HG03025 (cell line): Measurements from ENCODE around the gene TEPSIN.

Source experiments
- ATAC-seq: cut with Tn5 transposase; IDR thresholded peaks from one replicate; pipeline ENCODE4 v1.9.1; 2021; ENCODE audit warnings: mild to moderate bottlenecking, moderate library complexity; ENCODE audit not compliant: unreplicated experiment, low FRiP score

The TEPSIN gene

DNA sequence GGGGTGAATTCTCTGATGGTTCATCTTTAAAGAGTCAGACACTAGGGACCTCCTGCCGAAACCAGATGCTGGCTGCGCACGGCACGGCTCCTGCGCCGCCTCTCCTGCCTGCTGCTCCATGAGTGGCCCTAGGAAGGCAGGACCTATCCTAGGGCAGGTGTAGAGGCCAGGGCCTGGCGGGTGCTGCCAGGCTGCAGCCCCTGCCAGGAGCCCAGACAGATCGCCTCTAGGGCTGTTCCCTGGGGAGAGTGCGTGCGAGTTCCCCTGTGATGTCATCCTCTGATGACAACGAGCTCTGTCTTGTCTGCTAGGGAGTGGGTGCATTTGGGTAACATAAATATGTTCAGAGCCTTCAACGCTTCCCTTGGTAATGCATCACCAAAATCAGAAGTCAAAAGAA lies 32.4 kb upstream of the TEPSIN start:
- no peak for ATAC-seq

DNA sequence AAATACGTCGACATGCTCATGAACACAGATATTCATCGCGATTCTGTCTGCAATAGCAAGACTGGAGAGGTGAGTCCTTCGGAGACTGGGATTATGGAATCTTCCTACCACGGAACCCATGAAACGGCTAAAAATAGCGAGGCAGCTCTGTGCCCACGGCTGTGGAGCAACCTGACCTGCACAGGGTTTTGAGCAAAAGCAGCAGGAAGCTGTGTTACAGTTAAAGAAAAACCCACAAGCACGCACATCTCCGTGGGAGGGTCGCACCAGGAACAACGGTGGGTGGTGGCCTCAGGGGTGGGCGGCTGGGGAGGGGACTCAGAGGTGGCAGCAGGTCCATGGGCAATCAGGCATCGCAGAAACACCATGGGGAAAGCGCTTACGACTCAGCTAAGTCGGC lies 31.4 kb upstream of the TEPSIN start:
- ATAC-seq: no peak

DNA sequence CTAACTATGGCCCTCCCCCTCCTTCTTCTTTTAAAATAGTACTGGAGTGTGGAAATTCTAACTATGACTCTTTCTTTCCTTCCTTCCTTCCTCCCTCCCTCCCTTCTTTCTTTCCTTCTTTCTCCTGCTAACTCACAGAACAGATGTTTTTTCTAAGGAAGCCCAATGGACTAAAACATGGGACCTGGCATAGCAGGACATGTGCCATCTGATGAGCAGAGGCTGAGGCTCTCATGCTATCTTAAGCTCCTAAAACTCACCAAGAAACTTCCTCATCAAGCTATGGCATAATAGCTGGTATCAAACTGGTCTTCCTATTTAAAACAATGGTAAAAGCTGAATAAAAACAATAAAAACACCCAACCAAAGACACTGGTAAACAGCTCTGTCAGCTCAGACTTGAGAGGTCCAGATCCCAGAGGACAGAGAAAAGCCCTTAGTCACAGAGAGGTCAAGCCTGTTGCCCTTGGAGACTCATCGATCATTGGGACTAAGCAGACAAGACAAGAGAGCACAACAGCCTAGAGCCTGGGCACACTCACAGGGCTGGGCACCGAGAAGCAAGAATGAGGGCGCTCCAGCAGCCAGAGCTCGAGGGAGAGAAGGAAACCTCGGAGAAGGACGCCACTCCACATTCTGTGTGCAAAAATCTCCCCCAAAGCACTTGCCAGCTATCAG lies 28.7 kb upstream of the TEPSIN start:
- ATAC-seq: no peak

DNA sequence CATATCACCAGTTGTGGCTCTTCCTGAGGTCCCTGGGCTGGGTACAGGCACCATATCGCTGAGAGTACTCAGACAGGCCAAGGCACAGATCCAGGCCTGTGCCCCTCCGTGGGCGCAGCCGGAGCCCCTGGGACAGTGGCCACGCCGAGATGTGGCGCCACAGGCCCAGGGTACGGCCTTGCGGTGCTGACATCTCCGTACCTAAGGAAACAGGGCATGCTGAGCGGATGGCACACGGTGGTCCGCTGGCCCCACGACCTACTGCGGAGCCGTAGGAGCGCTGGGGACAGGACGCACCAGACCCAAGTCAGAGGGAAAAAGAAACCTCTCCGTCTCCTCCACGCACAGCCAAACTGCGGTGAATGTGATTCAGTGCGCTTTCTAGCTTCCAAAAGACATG lies 26.7 kb upstream of the TEPSIN start:
- no peak for ATAC-seq

DNA sequence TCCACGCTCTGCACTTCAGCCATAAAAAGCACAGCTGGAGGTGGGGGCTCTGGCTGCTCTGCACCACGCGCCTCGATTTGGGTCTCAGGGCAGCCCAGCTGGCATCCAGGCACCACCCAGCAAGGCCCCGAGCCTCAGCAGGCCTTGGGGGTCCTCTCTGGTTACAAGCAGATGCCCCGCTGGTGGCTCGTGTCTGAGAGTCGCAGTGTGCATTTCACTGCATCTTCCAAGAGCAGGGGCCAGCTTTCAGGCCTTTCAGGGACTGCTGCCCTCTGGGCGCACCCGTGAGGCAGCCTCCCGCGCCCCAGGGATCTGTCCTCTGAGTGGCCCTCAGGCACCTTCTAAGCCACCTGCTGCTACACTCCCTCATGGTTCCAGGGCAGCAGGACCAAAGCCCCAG lies 25.8 kb upstream of the TEPSIN start:
- no peak for ATAC-seq

DNA sequence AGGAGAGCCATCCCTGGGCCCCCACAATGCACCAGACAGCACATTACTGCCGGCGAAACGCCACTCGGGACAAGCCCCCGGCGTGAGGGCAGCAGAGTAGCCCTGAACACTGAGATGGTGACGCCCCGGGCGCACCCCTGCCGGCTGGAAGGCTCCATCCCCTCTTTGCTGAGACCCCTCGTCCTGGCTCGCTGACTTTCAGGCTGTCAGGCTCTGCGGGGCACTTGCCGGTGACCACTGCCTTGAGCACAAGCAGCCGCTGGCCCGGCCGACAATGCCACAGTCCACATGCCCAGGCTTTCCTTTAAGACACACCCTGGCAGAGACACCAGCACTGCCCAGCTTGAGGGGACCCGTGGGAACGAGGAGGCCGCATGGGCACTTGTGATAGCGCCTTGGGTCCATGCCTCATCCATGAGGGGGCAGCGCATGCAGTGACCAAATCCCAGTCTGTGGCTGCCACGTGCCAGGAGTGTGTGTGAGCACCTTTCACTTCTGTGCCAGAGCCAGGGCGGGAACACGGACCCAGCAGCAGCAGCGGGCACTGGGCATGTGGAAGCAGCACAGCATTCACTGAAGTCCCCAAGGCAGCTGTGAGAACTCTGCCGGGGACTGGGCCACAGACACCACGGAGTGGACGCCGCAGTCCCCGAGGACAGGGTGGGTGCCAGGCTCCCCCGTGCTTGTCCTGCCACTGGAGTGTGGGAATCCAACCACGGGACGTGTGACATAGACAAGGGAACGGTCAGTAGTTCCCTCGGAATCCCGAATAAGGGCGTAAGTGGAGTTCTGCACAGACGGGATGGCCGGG lies 24.7 kb upstream of the TEPSIN start:
- no peak for ATAC-seq

DNA sequence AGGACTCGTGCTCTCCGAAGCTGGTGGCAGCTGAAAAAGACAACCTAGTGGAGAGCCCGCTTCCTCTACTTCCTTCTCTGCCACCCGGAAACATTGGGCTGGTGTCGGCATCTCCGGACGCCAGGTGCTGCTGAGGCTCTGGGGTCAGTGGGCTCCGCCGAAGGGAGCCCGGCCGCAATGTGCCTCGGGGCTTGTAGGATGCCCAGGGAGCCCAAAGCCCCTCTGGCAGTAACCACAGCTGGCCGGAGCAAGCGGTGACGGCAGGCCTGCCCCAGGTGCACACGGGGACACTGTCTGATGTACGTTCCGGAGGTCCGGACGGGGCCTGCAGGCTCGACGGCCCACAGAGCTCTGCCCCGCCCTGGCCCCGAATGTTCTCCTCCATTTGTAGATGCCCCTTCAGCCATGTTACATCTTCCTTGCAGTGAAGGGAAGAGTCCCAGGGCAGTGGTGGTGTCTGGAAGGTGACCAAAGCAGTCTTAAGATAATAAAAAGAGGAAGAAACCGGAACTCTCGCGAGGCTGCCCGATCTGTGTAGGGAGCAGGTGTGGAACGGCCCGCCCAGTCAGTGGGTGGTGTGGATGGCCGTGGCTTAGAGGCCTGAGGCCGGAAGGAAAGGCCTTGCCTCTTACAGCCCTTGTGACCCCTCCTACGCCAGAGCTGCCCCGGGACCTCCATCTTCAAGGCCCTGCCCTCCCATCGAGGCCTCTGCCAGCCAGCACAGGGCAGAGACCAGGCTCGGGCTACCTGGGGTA lies 22.9 kb upstream of the TEPSIN start:
- ATAC-seq: no peak

DNA sequence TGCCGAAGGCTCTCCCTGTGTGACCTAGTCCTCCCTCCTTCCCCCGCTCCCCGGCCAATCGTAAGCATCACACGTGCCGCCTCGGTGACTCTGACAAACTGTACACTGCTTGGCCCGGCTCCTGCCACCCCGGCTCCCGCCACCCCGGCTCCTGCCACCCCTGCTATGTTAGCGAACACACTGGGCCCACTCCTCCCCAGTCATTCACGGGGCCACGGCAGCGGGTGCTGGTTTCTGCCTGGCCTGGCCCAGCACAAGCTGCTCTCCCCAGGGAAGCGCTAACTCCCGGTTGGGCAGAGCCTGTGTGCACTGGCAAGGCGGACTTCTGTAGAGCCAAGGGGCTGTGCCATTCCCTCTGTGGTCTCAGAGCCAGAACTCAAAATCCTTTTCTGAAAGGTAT lies 22.2 kb upstream of the TEPSIN start:
- no peak for ATAC-seq

DNA sequence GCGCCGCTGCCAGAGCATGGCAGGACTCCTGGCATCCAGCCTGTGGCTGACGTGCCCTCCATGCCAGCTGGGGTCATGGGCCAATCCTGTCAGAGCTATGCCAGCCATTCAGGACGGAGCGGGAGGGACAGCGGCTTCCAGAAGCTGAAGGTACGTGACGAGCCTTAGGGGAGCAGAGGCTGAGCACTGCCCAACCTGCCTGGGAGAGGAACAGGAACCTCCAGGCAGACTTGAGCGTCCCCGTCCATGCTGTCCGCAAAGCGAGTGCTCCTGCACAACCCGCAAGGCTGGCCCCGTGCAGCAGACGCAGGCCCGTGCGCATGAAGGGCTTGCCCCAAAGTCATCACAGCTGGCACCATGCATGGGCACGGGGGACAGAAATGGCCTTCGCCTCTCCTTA lies 21.8 kb upstream of the TEPSIN start:
- ATAC-seq: no peak

DNA sequence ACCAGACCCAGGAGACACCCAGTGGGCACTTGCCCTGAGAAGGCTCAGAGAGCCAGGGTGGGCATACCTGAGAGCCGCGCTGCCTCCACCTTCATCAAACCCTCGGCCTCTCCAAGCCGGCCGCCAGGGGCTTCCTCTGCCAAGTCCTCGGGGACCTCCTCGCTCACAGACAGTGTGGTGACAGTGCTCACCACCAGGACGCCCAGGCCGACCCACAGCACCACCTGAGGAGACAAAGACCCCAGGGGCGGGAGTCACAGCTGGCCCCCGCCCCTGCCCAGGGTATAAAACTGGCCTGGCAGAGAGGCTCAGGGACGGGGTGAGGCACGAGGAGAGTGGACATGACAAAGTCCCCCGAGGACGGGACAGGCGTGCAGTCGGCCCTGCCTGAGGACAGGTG lies 21.3 kb upstream of the TEPSIN start:
- no peak for ATAC-seq

DNA sequence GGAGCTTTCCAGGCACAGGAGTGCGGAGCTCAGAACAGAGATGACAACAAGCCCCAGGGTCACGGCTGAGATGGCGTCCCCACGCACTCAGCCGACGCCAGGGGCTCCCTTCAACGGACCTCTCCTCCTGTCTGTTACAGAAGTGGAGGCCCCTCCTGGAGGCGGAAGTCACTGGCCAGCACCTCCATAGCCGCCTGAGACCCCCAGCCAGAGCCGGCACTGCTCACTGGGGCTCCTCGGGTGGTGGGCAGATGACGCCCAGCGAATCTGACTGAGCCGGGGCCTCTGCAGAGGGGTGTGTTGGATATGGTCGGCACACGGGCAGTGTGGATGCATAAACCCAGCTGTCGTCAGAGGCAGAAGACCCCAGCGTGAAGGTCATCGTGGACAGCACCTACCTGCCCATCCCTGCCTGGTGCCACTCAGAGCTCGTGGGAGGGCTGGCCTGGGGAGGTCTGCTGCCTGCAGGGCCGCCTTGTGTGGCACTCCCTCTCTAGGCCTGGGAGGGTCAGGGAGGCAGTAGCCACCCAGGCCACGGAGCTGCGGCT lies 20.3 kb upstream of the TEPSIN start:
- ATAC-seq: no peak

DNA sequence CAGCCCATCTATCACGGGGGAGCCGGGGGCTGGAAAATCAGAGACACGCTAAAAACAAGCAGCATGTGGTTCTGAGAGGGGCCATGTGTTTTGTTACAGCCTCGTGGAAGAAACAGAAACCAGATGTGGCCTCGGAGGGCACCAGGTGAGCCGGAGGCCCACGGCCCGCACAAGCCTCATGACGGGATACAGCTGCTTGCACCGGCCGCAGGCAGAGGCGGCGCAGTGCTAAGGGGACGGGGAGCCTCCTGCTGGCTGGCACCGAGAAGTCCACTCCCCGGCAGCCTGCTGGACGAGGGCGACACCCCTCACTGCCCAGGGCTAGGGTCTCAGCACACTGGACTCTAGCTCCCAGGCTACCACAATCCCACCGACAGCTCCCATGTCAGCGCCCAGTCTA lies 19.4 kb upstream of the TEPSIN start:
- no peak for ATAC-seq

DNA sequence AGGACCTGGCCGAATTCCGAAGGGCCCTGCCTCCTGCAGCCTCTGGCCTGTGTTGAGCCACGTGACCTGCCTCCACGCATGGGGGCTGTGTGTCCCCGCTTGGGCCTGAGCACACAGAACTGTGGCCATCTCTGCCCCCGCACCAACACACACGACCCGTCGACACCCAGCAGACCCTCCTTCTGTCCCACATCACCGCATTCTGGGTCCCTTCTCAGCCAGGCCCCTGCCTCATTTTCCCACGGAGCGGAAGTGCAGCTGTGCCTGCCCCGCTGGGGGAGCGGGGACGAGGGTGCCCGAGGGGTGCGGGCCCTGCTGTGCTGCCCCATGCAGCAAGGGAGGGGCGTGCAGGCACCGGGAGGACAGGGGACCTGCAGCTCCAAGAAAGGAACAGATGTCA lies 18.7 kb upstream of the TEPSIN start:
- no peak for ATAC-seq

DNA sequence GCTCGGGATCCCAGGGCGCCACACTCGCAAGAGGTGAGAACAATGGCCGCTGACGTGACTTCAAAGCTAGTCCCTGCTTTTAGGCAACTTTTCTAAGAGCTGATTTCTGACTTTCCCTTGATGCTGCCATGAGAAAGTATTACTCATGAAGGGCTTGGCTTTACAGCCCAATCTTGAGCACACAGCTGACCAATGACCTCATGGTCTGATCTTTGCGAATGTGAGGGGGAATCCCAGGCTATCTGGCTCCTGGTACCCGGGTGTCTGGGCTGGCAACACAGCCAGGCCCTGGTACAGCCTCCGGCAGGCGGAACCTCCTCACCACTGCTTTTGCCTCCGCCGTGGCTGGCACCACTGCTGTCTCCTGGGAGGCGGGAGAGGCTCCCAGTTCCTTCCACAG lies 17.8 kb upstream of the TEPSIN start:
- no peak for ATAC-seq

DNA sequence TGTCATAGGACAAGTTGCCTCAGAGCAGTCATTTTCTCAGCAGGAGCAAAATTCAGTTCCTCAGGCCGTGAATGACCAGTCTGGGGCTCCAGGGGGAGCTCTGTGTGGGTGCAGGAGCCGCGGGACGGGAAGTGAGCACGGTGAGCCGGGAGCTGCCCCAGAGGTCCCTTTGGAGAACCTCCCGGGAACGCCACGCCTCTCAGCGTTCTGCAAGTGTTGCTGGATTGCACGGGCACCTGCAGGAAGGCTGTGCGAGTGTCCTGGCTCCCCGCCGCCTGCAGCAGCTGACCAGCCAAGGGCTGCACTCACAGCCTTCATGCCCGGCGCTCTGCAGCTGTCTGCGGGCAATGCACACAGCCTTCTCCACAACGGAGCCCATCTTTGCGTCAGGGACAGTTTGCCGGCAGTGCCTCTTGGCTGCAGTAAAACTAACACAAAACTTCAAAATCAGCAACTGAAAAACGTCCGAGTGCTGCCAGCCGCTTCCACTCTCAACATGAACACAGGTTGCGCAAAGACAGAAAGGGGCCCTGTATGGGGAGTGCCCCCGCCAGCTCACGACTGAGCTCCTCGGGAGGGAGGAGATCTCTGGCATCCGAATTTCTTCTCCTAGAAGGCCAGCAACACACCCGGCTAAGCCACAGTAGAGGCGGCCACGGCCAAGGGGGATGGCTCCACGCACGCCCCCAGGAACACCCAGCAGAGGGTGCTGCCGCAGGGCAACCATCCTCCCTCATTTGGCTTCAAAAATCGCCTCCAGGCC lies 16.3 kb upstream of the TEPSIN start:
- ATAC-seq: no peak

DNA sequence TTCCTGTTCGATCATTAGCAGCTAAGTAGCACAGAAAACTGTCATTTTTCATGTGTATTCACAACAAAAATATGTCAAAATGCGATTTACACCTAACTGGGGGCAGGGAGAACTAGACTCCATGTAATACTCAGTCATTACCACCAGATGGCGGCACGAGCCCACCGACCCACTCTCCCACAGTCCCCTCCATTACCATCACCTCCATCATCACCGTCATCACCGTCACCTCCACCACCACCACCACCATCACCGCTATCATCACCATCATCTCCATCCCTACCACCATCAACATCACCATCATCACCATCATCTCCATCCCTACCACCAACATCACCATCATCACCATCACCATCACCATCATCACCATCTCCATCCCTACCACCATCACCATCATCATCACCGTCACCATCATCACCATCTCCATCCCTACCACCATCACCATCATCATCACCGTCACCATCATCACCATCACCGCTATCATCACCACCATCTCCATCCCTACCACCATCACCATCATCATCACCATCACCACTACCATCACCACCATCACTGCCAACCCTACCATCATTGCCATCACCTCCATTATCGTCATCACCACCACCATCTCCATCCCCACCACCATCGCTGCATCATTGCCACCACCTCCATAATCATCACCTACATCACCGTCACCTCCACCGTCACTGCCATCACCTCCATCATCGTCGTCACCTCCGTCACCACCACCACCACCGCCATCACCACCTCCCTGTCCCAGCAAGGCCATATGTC lies 14.7 kb upstream of the TEPSIN start:
- ATAC-seq: no peak

DNA sequence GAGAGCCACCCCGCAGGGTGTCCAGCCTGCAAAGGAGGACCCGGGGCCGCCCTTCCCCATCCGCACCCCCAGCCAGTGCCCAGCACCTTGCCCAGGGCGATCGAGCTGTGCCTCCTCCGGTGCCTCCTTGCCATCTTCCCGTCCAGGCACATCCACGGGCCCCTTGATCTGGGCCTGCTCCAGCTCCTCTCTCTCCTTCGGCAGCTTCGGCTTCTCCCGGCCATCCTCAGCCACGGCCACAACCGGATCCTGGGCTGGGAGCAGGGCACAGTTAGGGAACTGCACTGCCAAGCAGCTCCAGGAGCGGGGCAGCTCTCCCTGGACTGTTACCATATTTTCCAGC lies 14.1 kb upstream of the TEPSIN start:
- ATAC-seq: no peak

DNA sequence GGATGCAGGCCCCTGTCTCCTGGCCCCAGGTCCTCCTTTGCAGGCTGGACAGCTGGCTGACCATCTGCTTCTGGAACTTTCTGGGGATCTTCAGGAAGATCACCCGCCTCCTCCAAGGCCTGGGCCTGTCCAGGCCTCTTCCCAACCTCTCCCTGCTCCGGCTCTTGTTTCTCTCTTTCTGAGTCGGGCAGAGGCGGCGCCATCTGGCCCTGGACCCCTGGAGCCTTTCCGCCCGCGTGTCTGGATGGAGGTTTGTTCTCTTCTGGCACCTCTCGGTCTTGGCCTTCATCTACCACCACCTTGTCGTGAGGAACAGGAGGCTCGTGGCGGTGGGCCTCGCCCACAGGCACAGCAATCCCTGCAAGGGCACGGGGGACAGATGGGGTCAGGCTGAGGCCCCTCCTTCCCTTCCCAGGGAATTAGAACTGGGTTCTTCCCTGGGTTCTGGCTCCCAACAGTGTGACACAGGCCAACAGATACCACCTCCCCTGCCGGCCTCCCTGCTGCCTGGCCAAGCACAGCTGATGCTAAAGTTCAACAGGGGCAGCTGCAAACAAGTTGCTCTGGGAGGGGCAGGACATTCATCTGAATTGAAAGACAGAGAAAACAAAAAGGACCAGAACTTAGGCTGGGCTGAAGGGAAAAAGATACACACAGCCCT lies 13.6 kb upstream of the TEPSIN start:
- ATAC-seq: no peak

DNA sequence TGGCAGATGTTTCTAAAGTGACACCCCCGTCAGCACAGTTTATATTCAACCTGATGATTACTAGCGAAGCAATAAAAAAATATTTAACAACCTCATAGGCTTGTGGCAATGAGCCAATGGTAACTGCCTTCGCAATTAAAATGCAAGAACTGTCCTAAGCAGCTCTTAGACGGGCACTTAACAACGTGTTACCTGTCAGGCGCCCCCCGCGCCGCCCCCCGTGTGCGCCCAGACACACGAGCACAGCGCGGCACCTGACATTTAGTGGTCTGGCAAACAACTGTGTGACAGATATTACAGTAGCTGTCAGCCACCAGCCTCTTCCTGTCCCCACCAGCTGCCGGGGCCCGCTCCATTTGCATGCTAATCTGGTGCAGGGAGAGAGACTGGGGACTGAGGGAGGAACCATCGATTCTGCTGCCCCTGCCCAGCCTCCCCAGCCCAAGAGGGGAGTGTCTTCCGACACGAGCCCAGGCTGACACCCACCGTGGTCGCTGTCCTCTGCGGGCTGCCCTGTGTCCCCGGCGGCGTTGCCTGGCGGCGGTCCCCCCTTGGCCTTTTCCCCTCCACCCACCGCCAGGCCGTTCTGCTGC lies 12.9 kb upstream of the TEPSIN start:
- ATAC-seq: no peak
